Right cardiac atrium (tissue), 5 donors: ENCODE measurements around the gene YLPM1. TPM values are rescaled to one million over a fixed set of nuclear protein-coding genes. Genes with fewer than 3 reads are reported as not detected.

ENCODE experiments used
- ATAC-seq, 2 donors: fragments of 200-7000 bp; cut with Tn5 transposase; one replicate each; pipeline versions ENCODE4 v1.8.0 to v1.9.1; 2020; ENCODE audit warnings: moderate library complexity in 2 of 2, mild to moderate bottlenecking in 1 of 2
- DNase-seq, 3 donors: peaks; one replicate each; pipeline ENCODE4 v3.0.0-alpha.2; 2020
- H3K27ac ChIP-seq: one replicate; pipeline ENCODE4 v1.5.1; 2013; ENCODE audit warnings: mild to moderate bottlenecking, low read length, control low read depth, moderate library complexity
- H3K27me3 ChIP-seq: one replicate; pipeline ENCODE4 v1.6.1; 2013; ENCODE audit not compliant: control insufficient read depth, insufficient read depth
- H3K4me1 ChIP-seq: one replicate; pipeline ENCODE4 v1.6.1; 2013; ENCODE audit warnings: low read length; ENCODE audit not compliant: control insufficient read depth, insufficient read depth
- H3K4me3 ChIP-seq: one replicate; pipeline ENCODE4 v1.5.1; 2013; ENCODE audit warnings: low read length, control low read depth
- H3K9me3 ChIP-seq: one replicate; pipeline ENCODE4 v1.6.1; 2013; ENCODE audit warnings: low read length; ENCODE audit not compliant: control insufficient read depth
- WGBS: extraction: QIAGEN DNeasy Blood & Tissue Kit; methylation state at CpG from one replicate; pipeline ENCODE4 v1.1.7; 2013; 5-methylcytosine and 5-hydroxymethylcytosine counted together
- intact Hi-C, 4 donors: fragments of 100-400 bp; cut with DNase I; formaldehyde crosslinking; loops; one replicate each; pipeline versions ENCODE4 v1.11.0 to v1.14.0; 2022 to 2023
- polyA plus RNA-seq: library from polyadenylated mRNA; stranded (reverse); fragments of 200-250 nt; gene quantifications from one replicate; pipeline ENCODE4 v1.2.3, GENCODE V29; 2013
- total RNA-seq, 4 donors: library from RNA; stranded (reverse); fragmentation: NEBNext Ultra II Directional; extraction: Animal tissue kit (Norgen Biotek cat#: 25700); gene quantifications; one replicate each; pipeline ENCODE4 v1.2.1, GENCODE V29; 2021
- donor health status: healthy with polysubstance abuse.
- donor health status: DM: no; HTN: yes; CAD: no.
- donor health status: DM: no; HTN: no; CAD: no.
- donor health status: DM: no; HTN: yes; CAD: no; lungs with severe emphysema.
- donor health status: DM: yes; HTN: yes; CAD: no.

YLPM1 gene
- total and polyA plus RNA-seq, 5 donors: 15.5 to 36.3 (median 32.6) TPM

GRCh38 chr14:74860899-74861733 lies 98.0 kb downstream of the YLPM1 start:
- Histone ChIP-seq H3K9me3 (no peaks in the 10 kb centered on the region), H3K4me3 (no peak overlapping the region), H3K27me3 (no peaks in the 10 kb centered on the region), H3K4me1 (no peaks in the 10 kb centered on the region), H3K27ac (no peak overlapping the region)
- ATAC-seq (peak; percentile 75 to 82), DNase-seq (peak; percentile 89 to 97 (median 94))
- intact Hi-C loops: loop anchor here in 3 of 4 donors (5.0 kb wide), 3 partner anchors 41 to 226 kb away; no protein-coding TSS in a partner anchor
- 23% methylated on average over 7 of the region's 7 CpGs for WGBS

- no peak for ATAC-seq
- no peaks in the 10 kb centered on the region for H3K27me3 ChIP-seq
- no peak for DNase-seq
- H3K4me1 ChIP-seq: no peaks in the 10 kb centered on the region
- intact Hi-C loops: loop anchor here in 3 of 4 donors (5.0 kb wide), 3 partner anchors 41 to 226 kb away; no protein-coding TSS in a partner anchor
- no peak overlapping the region for H3K27ac ChIP-seq
- no peaks in the 10 kb centered on the region for H3K9me3 ChIP-seq
- 78% methylated on average over 3 of the region's 3 CpGs for WGBS
- H3K4me3 ChIP-seq: no peak overlapping the region
Measured at GRCh38 chr14:74861734-74862090, 98.6 kb downstream of the YLPM1 start.

- ATAC-seq: no peak
- no peak overlapping the region for H3K27ac ChIP-seq
- H3K27me3 ChIP-seq: no peaks in the 10 kb centered on the region
- H3K4me1 ChIP-seq: no peaks in the 10 kb centered on the region
- no peak overlapping the region for H3K4me3 ChIP-seq
- no peaks in the 10 kb centered on the region for H3K9me3 ChIP-seq
- 79% methylated on average over 9 of the region's 9 CpGs for WGBS
- intact Hi-C loops: loop anchor here in 3 of 4 donors (5.0 kb wide), 3 partner anchors 39 to 224 kb away; no protein-coding TSS in a partner anchor
- no peak for DNase-seq
Measured at GRCh38 chr14:74863274-74863673, 100.2 kb downstream of the YLPM1 start.

GRCh38 chr14:74864198-74864597 lies 101.1 kb downstream of the YLPM1 start:
- intact Hi-C loops: loop anchor here in 3 of 4 donors (5.0 kb wide), 3 partner anchors 38 to 223 kb away; no protein-coding TSS in a partner anchor
- Histone ChIP-seq H3K4me3 (no peak overlapping the region), H3K4me1 (no peaks in the 10 kb centered on the region), H3K9me3 (no peaks in the 10 kb centered on the region), H3K27me3 (no peaks in the 10 kb centered on the region), H3K27ac (no peak overlapping the region)
- no peak for ATAC-seq
- 81% methylated on average over 9 of the region's 9 CpGs for WGBS
- DNase-seq: no peak

GRCh38 chr14:74865156-74865555 lies 102.0 kb downstream of the YLPM1 start:
- Histone ChIP-seq H3K9me3 (no peaks in the 10 kb centered on the region), H3K4me1 (no peaks in the 10 kb centered on the region), H3K27me3 (no peaks in the 10 kb centered on the region), H3K27ac (no peak overlapping the region), H3K4me3 (no peak overlapping the region)
- WGBS: 93% methylated on average over 5 of the region's 5 CpGs
- ATAC-seq (no peak), DNase-seq (no peak)
- intact Hi-C loops: no loop called here

- intact Hi-C loops: no loop called here
- 73% methylated on average over 3 of the region's 3 CpGs for WGBS
- Histone ChIP-seq H3K9me3 (no peaks in the 10 kb centered on the region), H3K27me3 (no peaks in the 10 kb centered on the region), H3K27ac (no peak overlapping the region), H3K4me3 (no peak overlapping the region), H3K4me1 (no peaks in the 10 kb centered on the region)
- ATAC-seq (no peak), DNase-seq (no peak)
Measured at GRCh38 chr14:74866708-74867389, 103.7 kb downstream of the YLPM1 start.

- Histone ChIP-seq H3K9me3 (no peaks in the 10 kb centered on the region), H3K27ac (no peak overlapping the region), H3K4me1 (no peaks in the 10 kb centered on the region), H3K4me3 (no peak overlapping the region), H3K27me3 (no peaks in the 10 kb centered on the region)
- intact Hi-C loops: no loop called here
- peak; percentile 92 for ATAC-seq
- DNase-seq: peak; percentile 70 to 86 (median 85)
- 32% methylated on average over 5 of the region's 5 CpGs for WGBS
Measured at GRCh38 chr14:74867673-74868072, 104.6 kb downstream of the YLPM1 start.

- intact Hi-C loops: no loop called here
- H3K9me3 ChIP-seq: no peaks in the 10 kb centered on the region
Measured at GRCh38 chr14:74868739-74869138, 105.6 kb downstream of the YLPM1 start.

GRCh38 chr14:74871819-74872218 lies 108.7 kb downstream of the YLPM1 start:
- DNase-seq (no peak), ATAC-seq (no peak)
- Histone ChIP-seq H3K4me1 (no peaks in the 10 kb centered on the region), H3K4me3 (no peak overlapping the region), H3K27ac (no peak overlapping the region), H3K27me3 (no peaks in the 10 kb centered on the region), H3K9me3 (no peaks in the 10 kb centered on the region)
- WGBS: 88% methylated on average over 4 of the region's 4 CpGs
- intact Hi-C loops: no loop called here

More at GRCh38 chr14:74868739-74869138, 105.6 kb downstream of the YLPM1 start:
- DNase-seq (no peak), ATAC-seq (no peak)
- Histone ChIP-seq H3K27ac (no peak overlapping the region), H3K27me3 (no peaks in the 10 kb centered on the region), H3K4me3 (no peak overlapping the region), H3K4me1 (no peaks in the 10 kb centered on the region)
- 95% methylated on average over 8 of the region's 8 CpGs for WGBS

- Histone ChIP-seq H3K27ac (no peak overlapping the region), H3K4me1 (no peaks in the 10 kb centered on the region), H3K9me3 (no peaks in the 10 kb centered on the region), H3K27me3 (no peaks in the 10 kb centered on the region), H3K4me3 (no peak overlapping the region)
- 91% methylated on average over 5 of the region's 5 CpGs for WGBS
- ATAC-seq (no peak), DNase-seq (no peak)
- intact Hi-C loops: no loop called here
Measured at GRCh38 chr14:74875204-74875603, 112.1 kb downstream of the YLPM1 start.
